A549 (cell line): ENCODE data around the gene ANKS1B.

ENCODE experiments used
- CTCF ChIP-seq: fragments of >200 bp; sonication (Bioruptor Twin); formaldehyde crosslinking; IDR thresholded peaks from 3 replicates; pipeline ENCODE4 v1.5.1; 2016
- EHMT2 ChIP-seq: fragments of 200-600 bp; sonication (generic); IDR thresholded peaks from 2 replicates; pipeline ENCODE4 v1.6.1; 2016; ENCODE audit warnings: antibody characterized with exemption, low read depth, mild to moderate bottlenecking, moderate library complexity

- TF ChIP-seq CTCF, result no peak
- no peak for TF ChIP-seq EHMT2
These were observed 247.9 kb downstream of the ANKS1B start for GRCh38 chr12:99736760-99737269.
